T follicular helper cell (primary cell): Measurements from ENCODE around the gene FBXL4.

Experiments used
- DNase-seq: peaks from one replicate; pipeline ENCODE4 v3.0.0-alpha.2; 2020; ENCODE audit warnings: low read depth
- total RNA-seq, 2 experiments: gene quantifications; one replicate each; lab custom pipeline; 2026; lab: John Stamatoyannopoulos, UW

The FBXL4 gene
- total RNA-seq = 24.9 to 57.2 reads per million in 2 experiments

GRCh38 chr6:98947411-98948292 lies at the start of gene FBXL4:
Gene FBXL4 (minus strand): TSS chr6:98947946. CDS start chr6:98926988, 20,958 bp downstream.
- DNase-seq = peak; percentile 64

GRCh38 chr6:98995116-98995515 lies 47.4 kb upstream of the FBXL4 start:
- DNase-seq = no peak

DNA sequence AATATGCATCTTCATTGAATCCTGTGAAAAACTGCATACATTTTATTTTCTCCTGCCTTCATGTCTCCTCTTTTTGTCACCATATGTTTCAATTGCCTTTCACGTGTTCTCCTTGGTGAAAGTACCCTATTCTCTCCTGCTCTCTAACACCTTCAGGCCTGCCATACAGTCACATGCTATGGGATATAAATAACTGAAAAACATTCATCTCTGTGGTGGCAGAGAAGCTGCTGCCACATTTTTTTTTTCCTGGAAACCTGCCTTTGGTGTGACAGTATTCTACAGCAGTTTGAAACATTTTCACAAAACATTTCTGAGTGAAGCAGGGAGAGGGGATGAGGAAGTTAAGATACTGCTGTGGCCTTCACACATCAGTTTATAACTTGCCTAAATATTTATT lies 44.8 kb upstream of the FBXL4 start:
- no peak for DNase-seq

GRCh38 chr6:98986071-98986615 lies 38.4 kb upstream of the FBXL4 start:
- no peak for DNase-seq

DNA sequence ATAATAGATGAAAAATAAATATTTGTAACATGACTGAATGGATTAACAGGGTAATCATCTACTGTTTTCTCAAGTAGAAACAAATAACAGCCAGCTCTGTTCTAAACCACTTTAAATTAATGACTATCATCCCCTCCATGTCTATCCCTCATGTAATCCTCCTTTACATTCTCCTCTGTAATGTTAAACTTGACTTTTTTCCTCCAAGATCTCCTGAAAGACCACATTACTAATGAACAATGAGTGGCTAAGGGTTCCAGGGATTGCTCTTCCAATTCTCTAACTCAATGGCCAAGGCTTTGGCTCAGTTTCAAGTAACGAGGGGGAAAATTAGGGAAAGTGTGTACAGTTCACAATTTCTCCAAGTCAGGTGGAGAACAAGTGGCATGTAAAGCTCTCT lies 37.6 kb upstream of the FBXL4 start:
- no peak for DNase-seq

DNA sequence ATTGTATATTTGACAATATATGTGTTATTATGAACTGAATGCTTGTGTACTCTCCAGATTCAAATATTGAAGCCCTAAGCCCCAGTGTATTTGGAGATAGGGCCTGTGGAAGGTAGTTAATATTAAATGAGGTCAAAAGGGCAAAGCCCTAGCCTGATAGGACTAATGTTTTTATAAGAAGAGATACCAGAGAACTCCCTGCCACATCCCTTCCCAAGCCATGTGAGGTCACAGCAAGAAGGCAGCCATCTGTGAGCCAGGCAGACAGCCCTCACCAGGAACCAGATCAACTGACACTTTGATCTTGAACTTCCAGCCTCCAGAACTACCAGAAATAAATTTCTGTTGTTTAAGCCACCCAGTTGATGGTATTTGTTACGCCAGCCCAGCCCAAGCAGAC lies 36.4 kb upstream of the FBXL4 start:
- DNase-seq = no peak

DNA sequence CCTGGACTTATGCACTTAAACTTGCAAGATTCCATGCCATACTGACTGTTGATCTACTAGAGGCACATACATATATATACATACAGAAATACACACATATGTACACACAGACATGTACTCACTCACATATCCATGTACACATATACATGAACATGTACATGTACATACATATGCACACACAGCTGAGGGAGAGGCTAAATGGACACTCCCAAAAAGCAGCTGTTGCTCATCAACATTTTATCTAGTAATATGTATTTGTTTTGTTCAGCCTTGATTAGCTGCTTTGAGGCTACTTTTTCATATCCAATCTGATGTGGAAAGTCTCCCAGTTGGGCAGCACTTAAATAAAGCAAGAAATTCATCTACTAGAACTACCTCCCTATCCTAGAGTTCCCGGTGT lies 33.7 kb upstream of the FBXL4 start:
- DNase-seq = no peak

- no peak for DNase-seq
These were observed 33.1 kb upstream of the FBXL4 start for GRCh38 chr6:98980819-98981218.

DNA sequence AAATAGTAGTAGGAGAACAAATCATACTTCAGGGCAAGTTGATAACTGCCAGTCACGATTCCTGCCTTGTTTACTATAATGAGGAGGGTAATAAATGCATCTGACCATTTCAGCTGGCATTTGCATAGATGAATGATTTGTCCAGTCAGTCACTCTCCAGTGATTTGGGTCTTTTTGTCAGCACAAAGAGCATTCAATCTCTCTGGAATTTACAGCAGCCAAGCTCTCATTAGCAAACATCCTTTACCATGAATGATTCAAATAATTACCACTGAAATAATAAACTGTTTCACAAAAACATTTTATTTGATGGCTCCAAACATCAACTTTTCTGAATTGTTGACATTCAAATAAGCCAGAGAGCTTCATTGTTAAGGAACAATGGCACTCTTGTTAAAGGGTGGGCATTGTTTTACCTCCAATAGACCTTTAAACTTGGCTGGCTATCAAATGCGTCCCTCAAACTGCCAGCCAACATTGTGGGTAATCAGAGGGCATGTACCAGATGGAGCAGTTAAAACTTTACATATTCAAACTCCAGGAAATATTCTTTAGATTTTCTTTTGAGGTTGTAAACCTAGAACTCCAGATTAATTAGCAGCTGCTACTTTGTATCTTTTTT lies 30.0 kb upstream of the FBXL4 start:
- no peak for DNase-seq

- no peak for DNase-seq
These were observed 29.1 kb upstream of the FBXL4 start for GRCh38 chr6:98976674-98977385.

GRCh38 chr6:98975421-98975820 lies 27.7 kb upstream of the FBXL4 start:
- DNase-seq = no peak

DNA sequence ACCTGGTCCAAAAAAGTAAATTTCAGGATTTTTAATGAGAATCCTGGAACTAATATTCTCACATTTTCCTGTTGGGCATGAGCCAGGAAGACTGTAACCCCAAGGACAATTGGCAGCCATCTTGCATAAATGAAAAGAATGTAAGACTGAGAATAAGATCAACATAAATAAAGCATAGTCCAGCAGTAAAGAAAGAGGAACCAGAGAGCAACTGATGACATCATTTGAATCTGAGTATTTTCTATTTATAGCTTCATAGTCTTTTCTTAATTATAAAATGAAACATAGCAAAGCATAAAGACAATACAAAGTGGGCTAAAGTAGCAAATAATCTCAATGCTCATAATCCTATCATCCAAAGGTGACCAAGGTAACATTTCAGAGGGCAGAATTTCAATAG lies 26.6 kb upstream of the FBXL4 start:
- DNase-seq = no peak

GRCh38 chr6:98973571-98973970 lies 25.8 kb upstream of the FBXL4 start:
- DNase-seq = no peak

GRCh38 chr6:98971303-98971702 lies 23.6 kb upstream of the FBXL4 start:
- no peak for DNase-seq

DNA sequence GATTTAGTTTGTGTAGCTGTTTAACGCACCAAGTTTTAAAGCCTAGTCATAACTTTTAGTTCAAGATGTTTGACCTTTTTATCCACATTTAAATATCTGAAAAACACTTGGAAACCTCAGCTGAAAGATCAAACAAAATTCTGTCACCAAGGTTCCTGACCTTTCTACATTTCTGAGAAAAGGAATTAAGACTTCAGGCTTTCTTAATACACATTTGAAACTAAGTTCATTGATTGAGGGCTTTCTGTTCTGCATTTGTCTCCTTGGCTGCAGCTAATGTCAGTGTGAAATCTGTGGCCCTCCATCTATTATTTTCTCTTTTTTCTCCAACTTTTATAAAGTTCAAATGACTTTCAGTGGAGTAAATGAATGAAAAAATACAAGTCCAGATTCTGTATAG lies 22.7 kb upstream of the FBXL4 start:
- DNase-seq = no peak

- DNase-seq = no peak
These were observed 19.9 kb upstream of the FBXL4 start for GRCh38 chr6:98967616-98968015.

DNA sequence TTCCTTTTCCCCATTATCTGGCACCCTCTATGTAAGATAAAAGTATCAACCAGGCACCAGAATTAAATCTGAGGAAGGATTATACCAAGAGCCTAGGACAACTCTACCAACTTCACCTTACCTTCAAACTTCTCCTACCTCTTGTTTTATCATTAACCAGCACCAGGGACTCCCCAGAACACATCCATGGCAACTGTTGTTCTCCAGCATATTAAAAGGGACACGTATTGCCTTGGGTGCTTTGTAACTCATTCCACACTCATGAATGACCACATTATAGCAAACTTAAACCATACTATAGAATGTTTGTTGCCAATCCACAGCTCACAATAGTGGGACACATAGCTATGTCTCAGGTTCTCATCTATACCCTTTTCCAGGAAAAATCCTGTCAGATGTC lies 11.9 kb upstream of the FBXL4 start:
- DNase-seq = no peak

GRCh38 chr6:98958776-98959175 lies 11.0 kb upstream of the FBXL4 start:
- DNase-seq = no peak

DNA sequence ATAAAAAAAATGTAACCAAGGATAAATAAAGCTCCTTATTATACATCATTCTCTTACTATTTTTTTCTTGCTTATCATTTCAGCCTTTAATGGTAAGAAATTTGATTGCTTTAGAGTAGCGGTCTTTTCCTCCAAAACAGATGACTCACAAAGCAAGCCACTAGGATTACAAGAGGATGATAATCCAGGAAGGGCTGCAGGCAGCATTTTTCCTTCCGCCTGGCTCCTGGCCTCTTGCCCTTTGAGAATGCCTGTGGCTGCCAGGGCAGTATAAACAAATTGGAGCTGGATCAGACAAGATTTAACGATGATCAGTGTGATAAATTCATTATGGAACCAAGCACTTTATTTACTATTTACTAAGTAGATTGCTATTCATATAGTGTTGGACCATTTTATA lies 9.7 kb upstream of the FBXL4 start:
- DNase-seq = no peak

DNA sequence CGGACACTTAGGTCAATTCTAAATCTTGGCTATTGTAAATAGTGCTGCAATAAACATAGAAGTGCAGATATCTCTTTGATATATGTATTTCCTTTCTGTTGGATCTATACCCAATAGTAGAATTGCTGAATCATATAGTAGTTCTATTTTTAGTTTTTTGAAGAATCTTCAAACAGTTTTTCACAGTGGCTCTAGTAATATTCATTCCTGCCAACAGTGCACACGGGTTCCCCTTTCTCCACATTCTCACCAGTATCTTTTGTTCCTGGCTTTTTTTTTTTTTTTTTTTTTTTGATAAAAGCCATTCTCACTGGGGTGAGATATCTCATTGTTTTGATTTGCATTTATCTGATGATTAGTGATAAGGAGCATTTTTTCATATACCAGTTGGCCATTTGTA lies 1.8 kb upstream of the FBXL4 start:
- DNase-seq = no peak

DNA sequence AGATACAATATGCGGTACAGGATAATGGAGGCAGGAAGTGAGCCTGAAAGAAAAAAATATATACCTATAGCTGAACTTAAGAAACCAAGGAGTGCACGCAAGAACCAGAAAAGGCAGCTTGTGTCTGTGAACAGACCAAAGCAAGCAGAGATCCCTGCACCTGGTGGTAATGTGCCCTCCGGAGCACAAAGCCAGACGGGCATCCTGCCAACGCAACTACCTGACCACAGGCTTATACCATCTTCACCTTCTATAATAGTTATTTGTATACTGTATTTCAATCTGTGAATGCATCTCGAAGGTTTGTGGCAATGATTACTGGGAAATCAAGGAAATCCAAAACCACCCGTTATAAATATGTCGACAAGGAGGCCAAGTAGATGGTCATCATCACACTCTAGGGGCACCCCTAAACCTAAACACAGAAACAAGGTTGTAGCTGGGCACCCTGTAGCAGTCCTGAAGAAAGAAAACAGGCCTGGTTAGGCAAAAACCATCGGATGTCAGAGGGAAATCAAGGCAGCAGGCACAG lies 801 bp downstream of the FBXL4 start:
- peak; percentile 11 for DNase-seq

DNA sequence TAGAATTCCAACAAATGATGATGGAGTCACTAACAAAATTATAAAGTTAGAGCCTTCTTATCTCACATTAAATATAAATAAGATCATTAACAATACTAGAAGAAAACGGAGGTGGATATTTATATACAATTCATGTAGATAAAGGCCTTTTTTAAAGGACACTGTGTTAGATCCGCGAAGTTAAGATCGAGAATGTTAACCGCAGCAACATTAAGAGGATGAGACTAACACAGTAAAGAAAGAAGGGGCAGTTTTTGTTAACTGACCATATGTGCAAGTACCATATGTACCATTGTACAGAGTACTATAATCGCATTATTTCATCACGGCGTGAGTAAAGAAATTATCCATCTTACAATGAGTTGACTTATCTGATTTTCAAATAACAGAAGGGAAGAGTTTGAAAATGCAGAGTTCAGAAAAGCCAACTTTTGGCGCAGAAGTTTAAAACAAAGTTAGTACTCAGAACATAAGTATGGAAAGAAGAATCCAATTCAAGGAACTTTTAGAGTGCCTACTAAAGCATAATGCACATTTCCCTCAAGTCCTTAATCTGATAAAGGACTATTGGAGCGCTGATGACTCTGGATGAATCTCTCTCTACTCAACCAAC lies 1.4 kb downstream of the FBXL4 start:
- DNase-seq = no peak
